GM21825 (cell line): ENCODE results near the gene CADPS.

Experiments used
- ATAC-seq: cut with Tn5 transposase; IDR thresholded peaks from one replicate; pipeline ENCODE4 v1.9.1; 2021; ENCODE audit warnings: mild to moderate bottlenecking, moderate library complexity; ENCODE audit not compliant: unreplicated experiment

The CADPS gene

DNA sequence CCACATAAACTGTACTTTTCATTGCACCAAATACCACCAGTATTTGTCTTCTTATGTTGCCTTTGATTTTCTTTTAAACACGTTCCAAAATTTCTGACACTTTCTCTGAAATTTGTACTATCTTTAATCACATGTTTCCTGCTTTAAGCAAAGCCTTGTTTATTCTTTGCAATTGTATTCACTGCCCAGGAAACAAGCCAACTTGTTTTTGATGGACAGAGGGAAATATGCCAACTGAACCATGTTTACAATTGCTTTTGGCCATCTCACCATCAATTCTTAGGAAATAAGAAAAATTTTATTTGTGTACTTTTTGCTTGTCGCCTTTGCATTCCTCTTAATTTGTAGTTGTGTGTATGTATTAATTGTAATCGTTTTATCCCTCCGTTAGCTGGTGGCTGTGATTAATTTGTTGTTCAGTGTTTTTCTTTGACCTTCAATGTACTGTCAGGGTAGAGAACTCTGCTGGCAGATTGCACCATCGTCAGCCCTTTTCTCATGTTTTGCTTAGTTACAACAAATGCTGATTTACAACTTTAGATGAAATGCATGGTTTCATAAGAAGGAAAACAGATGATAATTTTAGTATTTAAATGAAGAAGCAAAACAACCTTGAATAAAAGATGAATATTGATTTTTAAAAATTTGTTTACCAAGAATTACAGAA, 482.5 kb downstream of the CADPS start:
- no peak for ATAC-seq

DNA sequence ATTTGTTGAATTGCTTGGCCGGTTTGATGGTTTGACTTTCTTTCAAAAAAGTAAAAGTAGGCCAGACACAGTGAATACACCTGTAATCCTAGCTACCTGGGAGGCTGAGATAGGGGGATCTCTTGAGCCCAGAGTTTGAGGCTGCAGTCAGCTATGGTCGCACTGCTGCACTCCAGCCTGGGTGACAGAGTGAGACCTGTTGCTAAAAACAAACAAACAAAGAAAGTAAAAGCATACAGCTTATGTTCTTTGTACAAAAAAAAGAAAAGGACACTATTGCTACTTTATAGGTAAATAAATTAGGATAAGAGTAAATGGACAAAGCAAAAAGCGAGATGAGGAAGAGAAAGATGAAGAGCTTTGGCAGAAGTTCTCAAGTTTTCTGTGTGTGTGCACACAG, 488.0 kb downstream of the CADPS start:
- ATAC-seq, result no peak

DNA sequence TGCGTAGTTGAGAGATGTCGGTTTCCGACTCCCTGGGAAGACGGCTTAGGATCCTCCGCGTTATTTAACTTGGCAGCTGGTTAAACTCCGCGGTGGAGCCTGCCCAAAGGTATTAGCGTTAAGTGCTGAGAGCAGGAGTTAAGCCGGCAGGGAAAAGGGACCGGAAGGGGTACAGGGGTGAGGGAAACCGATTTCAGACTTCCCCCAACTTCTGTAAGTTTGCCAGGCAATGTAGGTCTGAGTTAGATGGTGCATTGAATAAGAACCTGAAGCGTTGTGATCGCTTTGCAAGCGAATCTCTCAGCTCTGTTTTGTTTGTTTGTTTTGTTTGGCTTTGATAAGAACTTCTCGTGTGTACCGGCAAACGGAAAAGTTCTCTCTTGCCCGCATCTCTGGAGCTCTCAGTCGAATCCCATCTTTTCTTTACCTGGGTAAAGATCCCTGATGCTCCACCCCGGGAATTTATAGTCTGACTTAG, 495.9 kb downstream of the CADPS start:
- ATAC-seq, result no peak

DNA sequence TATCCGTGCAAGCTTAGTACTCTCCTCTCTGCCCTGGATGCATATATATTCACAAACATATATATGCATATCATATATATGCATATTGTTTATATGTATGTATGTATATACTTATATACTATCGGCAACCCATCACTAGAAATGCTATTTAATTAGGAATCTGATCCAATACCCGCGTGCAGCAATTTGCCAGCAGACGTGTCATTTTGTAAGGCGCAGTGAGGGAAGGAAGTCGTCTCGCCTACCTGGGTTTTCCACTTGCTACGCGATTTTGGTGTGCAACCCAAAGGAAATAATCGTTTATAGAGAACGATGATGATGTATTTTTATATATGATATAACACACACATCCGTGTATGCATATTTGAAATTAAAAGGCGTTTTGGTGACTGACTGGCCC, 496.3 kb downstream of the CADPS start:
- ATAC-seq, result no peak

DNA sequence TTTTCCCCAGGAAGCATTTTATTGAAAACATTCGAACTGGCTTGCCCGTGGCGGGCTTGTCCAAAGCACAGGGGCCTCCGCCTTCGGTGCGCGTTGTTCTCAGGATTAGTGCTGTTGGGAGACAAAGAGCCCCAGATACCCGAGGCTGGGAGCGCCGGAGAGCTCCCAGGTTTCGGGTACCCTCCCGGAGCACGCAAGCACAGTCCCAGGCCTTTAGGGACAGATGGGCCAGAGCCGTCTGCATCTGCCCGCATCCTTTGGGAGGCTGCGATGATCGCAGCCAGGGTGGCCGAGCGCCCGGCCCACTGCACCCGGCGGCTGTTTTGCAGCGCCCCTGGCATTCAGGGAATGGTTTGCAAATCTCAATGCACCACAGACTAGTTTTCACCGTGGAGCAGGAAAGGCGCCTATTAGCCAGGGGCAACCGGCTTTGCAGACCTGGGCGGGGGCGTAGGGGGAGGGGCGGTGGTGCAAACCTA, 496.9 kb downstream of the CADPS start:
- no peak for ATAC-seq

DNA sequence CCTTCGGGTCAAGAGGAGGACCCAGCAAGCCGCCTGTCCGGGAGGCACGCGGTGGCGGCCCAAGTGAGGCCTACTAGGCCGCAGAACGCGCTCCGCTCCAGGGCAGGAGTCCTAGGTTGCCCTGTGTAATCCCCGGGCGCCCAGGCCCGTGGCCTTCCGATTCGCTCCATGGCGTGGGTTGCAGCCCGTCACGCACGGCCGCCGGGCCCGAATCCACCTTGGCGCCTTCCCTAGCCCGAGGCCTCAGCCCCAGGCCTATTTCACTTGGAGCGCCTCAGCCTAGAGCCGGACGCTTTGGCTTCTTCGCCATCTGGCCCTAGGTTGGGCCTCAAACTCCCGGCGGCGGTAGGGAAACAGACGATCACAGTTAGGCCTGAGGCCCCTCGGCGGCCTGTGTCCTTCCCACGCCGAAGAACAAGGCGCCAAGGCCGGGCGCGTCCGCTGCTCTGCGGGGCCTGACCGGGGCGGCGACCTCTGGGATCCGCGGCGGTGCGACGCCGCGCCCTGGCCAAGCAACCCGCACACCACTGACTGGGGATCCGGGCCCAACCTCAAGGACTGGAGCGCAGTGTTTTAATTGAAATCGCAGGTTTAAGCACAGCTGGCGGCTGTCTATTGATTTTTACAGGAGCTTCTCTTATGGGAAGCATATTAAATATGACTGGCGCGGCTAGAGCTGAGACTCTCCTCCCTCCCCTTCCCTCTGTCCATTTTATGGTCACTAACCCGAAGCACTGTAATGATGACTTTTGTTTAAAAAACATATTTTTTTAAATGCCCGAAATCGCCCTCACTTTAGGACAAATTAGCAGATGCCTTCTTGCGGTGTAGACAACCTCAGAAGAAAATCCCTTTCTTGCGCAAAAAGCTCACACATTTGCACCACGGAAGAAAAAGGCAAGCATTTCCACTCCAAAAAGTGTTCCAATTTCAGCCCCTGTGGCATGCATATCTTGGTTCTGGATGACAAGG, 498.0 kb downstream of the CADPS start:
- no peak for ATAC-seq

DNA sequence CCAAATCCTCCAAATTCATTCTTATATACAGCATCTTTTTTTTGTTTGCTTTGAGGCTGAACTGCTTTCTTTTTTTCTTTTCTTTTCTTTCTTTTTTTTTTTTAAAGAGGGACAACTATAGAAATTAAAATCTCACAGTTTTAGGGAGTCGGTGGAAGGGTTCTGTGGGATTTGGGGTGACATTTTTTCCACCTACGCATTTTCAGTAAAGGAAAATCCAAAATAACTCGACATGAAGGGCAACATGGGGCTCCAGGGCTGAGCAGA, 498.8 kb downstream of the CADPS start:
- ATAC-seq, result no peak

DNA sequence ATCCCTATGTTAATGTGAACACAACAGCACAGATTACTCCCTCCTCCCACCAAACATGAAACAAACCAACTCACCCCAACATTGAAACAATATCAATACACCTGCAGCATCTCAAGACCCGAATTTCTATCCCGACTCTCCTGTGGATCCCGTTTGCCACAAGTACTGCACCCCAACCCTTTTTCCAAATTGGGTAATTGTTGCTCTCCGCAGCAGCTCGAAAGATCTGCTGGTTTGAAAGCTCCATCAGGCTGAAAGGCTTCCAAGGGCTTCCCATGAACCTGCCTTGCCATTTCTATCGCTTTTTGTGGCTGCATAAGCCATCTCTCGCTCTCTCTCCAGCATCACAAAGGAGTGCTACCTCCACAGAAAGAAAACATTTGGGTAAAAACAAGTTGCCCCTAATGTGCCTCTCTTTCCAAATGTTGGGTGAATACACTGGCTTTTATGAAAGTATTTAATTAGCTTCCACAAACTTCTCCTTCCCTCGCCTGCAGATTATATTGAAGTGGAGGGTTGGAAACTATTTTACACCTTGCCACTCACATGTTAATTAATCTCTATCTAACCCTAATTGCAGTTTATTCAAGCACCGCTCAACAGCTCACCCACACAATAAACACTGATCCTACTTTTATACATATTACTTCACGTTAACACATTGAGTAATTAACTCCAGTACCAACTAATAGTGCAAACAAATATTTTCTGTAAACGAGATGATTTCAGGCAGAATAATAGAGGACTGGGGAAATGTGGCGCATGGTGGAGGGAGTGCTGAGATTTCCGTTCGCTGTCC, 499.4 kb downstream of the CADPS start:
- ATAC-seq, result no peak

DNA sequence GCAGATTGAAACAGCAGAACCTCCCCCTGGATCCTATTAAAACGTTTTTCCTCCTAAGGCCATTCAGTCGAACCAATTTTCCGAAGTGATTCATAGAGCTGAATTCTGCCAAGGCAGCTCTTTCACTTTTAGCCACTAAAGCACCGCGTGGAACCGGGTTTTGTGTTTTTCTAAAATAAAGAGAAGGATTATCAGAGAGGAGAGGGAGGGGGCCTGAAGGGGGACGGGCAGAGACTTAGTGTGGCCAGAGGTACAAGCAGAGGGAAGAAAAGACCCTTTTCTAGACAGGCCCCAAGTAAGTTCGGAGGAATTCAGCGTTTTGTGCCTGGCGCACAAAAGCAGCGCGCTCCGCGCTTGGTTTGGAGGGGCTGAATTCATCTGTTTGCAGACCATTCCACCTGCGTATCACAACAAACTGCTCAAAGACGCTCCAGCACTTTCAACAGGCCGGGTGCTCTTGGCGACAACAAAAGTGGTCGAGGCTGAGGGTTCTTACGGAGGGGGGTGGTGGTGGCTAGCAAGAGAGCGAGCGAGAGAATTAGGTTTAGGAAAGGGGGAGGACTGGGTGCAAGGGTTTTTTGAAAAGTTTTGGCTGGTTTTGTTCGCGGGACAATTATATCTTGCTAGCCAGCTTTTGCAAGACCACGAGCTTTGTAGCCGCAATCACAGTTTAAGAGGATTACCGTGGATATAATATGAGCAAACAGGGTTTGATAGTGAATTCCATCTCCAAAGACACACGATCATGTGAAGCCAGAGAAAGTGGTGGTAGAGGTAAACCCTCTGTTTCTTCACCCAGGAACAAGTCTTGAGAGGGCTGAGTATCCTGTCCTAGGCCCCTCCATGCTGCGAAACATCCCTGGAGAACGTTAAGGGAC, 500.6 kb downstream of the CADPS start:
- ATAC-seq, result no peak

DNA sequence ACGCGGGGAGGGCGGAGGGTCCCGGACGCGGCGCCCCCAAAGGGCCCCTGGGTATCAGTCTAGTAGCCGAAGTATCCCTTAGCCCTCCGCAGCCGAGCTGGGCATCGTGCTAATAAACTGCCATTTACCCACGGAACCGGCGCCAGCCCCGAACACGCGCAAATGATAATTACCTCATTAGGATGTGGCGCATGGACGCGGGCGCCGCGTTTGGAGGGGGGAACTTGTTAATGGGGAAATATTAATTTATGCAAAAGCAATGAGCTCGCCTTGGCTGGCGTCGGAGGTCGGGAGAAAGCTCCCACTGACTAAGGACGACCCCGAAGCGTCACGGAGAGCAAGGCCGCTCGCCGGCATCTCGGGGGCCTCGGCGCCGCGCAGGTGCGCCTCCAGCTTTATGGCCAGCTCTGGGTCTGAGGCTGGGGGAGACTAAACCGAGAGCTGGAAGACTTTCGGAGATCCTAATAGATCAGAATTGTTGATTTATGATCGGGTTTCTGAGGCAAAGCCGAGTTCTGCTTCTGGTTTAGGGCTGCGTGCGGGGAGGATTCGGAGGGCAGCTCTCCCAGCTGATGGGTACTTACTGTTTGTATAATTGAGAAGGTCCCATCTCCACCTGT, 501.4 kb downstream of the CADPS start:
- ATAC-seq, result no peak

DNA sequence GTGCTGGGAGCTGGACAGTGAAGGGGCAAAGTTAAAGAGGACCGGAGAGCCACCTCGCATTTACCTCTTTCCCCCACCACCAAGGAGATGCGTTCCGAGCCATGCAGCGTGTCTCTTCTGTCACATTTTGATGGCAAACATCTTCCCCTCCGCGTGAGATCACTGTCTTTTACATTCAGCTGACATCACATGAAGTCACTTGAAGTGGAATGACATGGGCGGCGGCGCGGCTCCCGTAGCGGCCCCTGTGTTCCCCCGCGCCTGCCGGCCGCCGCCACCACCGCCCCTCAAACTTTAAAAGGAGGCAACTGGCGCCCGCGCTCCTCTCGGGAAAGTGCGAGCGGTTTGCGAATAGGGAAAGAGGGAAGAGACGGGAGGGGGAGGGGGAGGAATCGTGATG, 502.0 kb downstream of the CADPS start, which contains the start of gene FEZF2:
FEZF2 (minus strand) TSS at position 336 of the 400 bp plus-strand sequence. CDS start 682 bp downstream, outside the sequence.
- ATAC-seq, result no peak

DNA sequence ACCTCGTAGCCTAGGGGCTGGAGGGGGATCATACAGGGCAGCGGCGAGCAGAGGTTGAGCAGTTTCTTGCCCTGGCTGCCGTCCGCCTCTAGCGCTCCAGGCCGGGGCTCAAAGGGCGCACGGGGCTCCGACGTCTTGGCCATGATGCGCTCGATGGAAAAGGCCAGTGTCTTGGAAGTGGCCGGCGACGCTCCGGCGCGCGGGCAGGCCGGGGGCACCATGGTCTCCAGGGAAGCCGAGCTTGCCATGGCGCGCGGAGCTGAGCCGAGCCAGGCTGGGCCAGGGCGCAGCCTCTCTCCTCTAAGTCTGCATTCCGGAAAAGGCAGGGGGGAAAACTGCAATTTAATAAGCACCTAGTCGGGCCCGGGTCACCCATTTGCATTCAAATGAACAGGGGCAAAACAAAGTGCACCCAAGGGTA, 502.6 kb downstream of the CADPS start:
- ATAC-seq, result no peak

DNA sequence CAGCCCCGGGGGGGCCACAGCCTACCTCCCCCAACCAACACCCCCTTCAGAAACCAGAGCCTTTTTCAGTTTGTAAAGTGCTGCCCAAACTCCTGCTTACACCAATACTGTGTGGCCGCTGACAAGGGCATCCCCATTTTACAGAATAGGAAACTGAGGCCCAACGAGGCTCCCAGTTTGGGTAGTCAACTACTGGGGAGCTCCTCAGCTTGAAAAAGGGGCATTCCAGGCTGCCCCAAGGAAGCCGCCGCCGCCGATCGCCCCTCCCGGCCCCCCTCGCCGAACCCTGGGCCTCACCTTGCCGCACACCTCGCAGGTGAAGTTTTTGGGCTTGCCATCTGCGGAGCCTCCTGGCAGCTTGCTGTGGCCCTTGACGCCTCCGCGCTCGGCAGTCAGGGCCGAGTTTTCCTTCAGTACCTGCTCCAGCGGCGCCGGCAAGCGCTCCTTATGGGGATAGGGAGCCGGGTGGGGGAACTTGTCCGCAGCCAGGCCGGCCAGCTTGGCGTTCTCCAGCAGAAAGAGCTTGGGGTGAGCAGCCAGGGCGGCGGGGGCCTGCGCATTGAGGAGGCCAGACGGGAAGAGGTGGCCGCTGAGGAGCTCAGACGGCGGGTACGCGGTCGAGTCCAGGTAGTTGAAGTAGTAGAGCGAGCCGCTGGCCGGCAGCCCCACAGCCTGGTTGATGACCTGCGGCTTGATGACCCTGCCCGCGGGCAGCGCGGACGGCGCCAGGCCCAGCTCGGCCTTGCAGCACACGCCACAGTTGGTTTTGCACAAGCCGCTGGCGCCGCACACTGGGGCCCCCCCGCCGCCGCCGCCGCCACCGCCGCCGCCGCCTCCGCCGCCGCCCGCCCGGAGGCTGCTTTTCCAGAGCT, 503.3 kb downstream of the CADPS start:
- ATAC-seq, result no peak

DNA sequence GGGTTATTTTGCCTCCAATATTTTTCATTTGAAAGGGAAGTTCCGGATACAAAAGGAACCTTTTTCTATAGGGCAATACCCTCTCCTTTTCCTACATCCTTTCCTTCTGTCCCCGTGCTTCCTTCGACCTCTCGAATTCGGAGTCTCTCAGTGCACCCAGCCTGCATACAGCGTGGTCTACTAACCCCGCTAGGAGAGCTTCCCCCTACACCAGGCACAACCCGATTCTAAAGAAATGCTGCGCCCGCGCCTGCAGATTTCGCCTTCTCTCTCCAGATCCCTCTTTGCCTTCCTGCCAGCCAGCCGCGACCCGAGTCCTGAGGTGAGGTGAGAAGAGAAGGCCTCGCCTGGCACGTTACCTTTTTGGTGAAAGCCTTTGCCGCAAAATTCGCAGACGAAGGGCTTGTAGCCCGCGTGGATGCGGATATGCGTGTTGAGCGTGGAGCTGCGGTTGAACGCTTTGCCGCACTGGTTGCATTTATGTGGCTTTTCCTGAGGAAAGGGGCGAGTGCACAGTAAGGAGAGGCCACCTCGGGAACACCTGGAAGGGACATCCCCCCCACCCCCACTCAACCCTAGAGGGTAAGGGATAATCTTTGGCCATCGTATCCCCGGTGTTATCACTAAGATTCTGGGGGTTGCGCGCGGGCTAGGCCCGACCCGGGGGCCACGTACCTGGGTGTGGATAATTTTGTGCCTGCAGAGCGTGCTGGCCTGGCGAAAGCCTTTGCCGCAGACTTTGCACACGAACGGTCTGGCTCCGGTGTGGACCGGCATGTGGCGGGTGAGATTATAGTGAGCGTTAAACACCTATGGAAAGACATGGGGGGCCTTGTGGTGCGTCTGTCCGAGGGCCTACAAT, 504.1 kb downstream of the CADPS start:
- ATAC-seq, result no peak

DNA sequence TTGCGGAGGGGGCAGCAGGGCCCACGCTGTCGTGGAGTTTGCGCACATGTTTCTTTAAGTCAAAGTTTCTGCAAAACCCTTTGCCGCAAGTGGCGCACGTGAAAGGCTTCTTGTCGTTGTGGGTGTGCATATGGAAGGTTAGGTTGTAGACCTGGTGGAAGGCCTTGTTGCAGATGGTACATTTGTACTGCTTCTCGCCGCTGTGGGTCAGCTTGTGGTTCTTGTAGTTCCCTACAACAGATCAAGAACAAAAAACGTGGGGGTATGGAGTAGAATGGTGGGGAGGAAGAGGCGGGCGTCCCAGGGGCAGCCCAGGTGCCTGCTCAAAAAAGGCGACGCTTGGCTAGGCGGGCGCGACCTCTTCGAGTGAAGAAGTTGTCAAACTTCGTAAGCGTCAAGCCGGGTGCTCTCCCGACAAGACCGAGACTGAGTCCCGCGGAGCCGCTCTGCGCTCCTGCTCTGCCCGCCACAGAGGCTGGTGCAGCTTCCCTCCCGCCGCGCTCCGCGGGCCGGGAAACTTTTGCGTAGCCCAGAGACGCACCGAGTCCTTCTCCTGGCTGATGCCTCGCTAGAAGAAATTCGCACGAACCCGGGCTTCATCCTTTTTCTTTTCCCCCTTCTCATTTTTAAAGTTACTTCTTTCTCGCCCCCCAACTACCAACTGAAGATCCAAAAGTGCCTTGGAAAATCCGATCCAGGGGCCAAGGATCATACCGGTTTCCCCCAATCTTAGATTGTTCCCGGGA, 504.9 kb downstream of the CADPS start:
- no peak for ATAC-seq

DNA sequence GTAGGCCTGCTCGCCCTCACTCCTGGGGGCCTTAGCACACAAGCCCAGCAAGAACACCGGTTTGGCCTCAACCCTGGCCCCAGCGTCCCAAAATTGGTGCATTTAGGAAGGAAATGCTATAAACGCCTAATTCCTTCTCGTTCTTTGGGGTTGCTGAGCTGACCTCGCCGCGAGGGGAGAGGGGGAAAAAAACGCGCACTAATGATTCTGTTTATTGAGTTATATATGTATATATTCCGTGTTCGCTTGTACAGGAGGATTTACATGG, 505.8 kb downstream of the CADPS start:
- no peak for ATAC-seq

DNA sequence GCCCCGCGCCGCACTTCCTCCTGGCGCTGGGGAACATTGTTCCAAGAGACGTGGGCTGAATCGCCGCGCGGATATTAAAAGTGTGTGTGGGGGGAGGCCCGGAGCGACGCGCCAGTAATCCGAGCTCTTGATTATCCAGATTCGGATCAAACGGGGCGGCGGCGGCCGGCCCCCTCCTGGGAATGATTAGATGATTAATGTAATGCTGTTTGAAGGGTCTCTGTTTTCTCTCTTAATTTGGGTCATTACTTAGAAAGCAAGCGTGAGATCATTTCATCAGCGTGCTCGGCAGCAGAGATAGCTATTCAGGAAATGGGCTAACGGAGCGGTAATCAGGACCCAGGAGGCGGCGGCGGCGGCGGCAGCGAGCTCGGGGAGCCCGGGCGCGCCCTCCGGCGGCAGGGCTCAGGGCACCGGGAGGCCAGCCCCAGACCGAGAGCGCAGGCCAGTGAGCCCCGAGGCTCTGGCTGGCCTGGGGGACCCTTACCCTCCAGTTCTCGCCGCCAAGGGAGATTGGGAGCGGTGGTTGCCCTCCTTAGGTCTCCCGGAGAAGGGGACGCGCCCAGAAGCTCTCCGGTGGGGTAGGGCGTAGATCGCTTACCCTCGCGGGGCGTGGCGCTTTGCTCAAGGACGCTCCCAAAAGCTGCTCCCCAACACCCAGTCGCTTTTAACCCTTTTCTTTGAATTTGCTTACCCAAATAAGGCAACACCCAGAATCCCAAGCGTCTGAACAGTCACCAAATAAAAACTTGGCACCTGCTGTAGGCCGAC, 506.3 kb downstream of the CADPS start:
- ATAC-seq, result no peak
